OCI-LY7 (cell line): Measurements from ENCODE around the gene SPTBN4. TPM values are rescaled to one million over a fixed set of nuclear protein-coding genes. Genes with fewer than 3 reads are reported as not detected.

Source experiments
- BruUV-seq: library from RNA; stranded (reverse); fragments of 400-500 nt; replicated peaks from 2 replicates; lab custom pipeline; 2021; lab: Mats Ljungman, UMichigan
- CTCF ChIA-PET: fragments of 300-600 bp; sonication (Branson Sonifier 250); formaldehyde crosslinking; loops from one replicate; lab custom pipeline; 2022; ENCODE audit warnings: antibody characterized with exemption; ENCODE audit not compliant: unreplicated experiment; lab: Charles Lee
- POLR2A ChIA-PET: fragments of 300-600 bp; sonication (Branson Sonifier 250); formaldehyde crosslinking; loops from one replicate; lab custom pipeline; 2022; ENCODE audit warnings: antibody characterized with exemption; lab: Charles Lee
- DNase-seq: peaks from one replicate; pipeline ENCODE4 v3.0.0-alpha.2; 2015; ENCODE audit warnings: low spot score
- H2AFZ ChIP-seq: fragments of 200-600 bp; sonication (generic), shearing (Covaris generic); 2 replicates; pipeline ENCODE4 v1.6.1; 2014; ENCODE audit warnings: mild to moderate bottlenecking, antibody characterized with exemption, low read length, moderate library complexity
- H3K27ac ChIP-seq: fragments of 200-600 bp; sonication (generic); 2 replicates; pipeline ENCODE4 v1.5.1; 2014; ENCODE audit warnings: mixed run types, low read depth, mild to moderate bottlenecking, moderate library complexity, low read length, inconsistent platforms; ENCODE audit not compliant: poor library complexity, severe bottlenecking
- H3K36me3 ChIP-seq: fragments of 200-600 bp; sonication (generic); 2 replicates; pipeline ENCODE4 v1.6.1; 2014; ENCODE audit warnings: mild to moderate bottlenecking, antibody characterized with exemption, low read length, moderate library complexity, mixed read lengths; ENCODE audit not compliant: insufficient read depth
- H3K4me1 ChIP-seq: fragments of 200-600 bp; sonication (generic); 2 replicates; pipeline ENCODE4 v1.5.1; 2014; ENCODE audit warnings: mild to moderate bottlenecking, low read length; ENCODE audit not compliant: insufficient read depth, poor library complexity, severe bottlenecking
- H3K4me2 ChIP-seq: fragments of 200-600 bp; sonication (generic); 2 replicates; pipeline ENCODE4 v1.6.1; 2014; ENCODE audit warnings: mild to moderate bottlenecking, low read length
- H3K4me3 ChIP-seq: fragments of 200-600 bp; sonication (generic); 2 replicates; pipeline ENCODE4 v1.5.1; 2014; ENCODE audit warnings: mild to moderate bottlenecking, low read depth, low read length; ENCODE audit not compliant: poor library complexity, severe bottlenecking
- H3K79me2 ChIP-seq: fragments of 200-600 bp; sonication (generic); 2 replicates; pipeline ENCODE4 v1.6.1; 2016; ENCODE audit warnings: low read depth, mild to moderate bottlenecking, low read length, moderate library complexity, mixed read lengths; ENCODE audit not compliant: insufficient read depth
- H3K9me2 ChIP-seq: fragments of 200-600 bp; sonication (generic); 2 replicates; pipeline ENCODE4 v1.6.1; 2016; ENCODE audit warnings: mild to moderate bottlenecking, low read length, mixed read lengths; ENCODE audit not compliant: insufficient read depth
- H3K9me3 ChIP-seq: fragments of 200-600 bp; sonication (generic); 2 replicates; pipeline ENCODE4 v1.6.1; 2014; ENCODE audit warnings: mild to moderate bottlenecking, mixed run types, low read length, mixed read lengths
- H4K20me1 ChIP-seq: fragments of 200-600 bp; sonication (generic); 2 replicates; pipeline ENCODE4 v1.6.1; 2014; ENCODE audit warnings: mild to moderate bottlenecking, antibody characterized with exemption, low read length, moderate library complexity, mixed read lengths; ENCODE audit not compliant: insufficient read depth
- CTCF ChIP-seq: fragments of 200-600 bp; sonication (generic); conservative IDR thresholded peaks from 2 replicates; pipeline ENCODE4 v1.5.1; 2014; ENCODE audit warnings: mild to moderate bottlenecking, antibody characterized with exemption, low read length, moderate library complexity, mixed read lengths
- EZH2phosphoT487 ChIP-seq: fragments of 200-600 bp; sonication (generic); IDR thresholded peaks from 2 replicates; pipeline ENCODE4 v1.6.1; 2018; ENCODE audit warnings: low read depth, borderline replicate concordance, mild to moderate bottlenecking, mixed run types, antibody characterized with exemption, low read length, moderate library complexity, mixed read lengths
- intact Hi-C: fragments of 100-400 bp; cut with micrococcal nuclease; formaldehyde crosslinking; loops from one replicate; pipeline ENCODE4 v1.10.0; 2022; ENCODE audit not compliant: unreplicated experiment
- total RNA-seq, 2 experiments: library from RNA; depleted of rRNA in 1 of 2; stranded (reverse); fragments of >200 nt in 1 of 2; shearing (Covaris generic) in 1 of 2; gene quantifications; 2 replicates each; pipeline ENCODE4 v1.2.3, GENCODE V29; 2014 to 2022

SPTBN4 gene
- total RNA-seq, 2 experiments from 2014 or later, result 4.1 to 6.3 TPM

- no peaks in the 10 kb centered on the region for H4K20me1 ChIP-seq
- BruUV-seq, result no TSS peak
- H3K27ac ChIP-seq, result no peak overlapping the region
- TF ChIP-seq EZH2phosphoT487 (no peak), CTCF (no peak)
- H3K4me1 ChIP-seq, result peaks cover 23% of the 10 kb centered on the region
- no peak overlapping the region for H3K4me2 ChIP-seq
- H3K9me2 ChIP-seq, result no peaks in the 10 kb centered on the region
- H3K9me3 ChIP-seq, result no peaks in the 10 kb centered on the region
- CTCF ChIA-PET, result interaction anchor here (0.5 kb wide), 1 partner anchor 10 kb away, joined by 3 read pairs; no protein-coding TSS in a partner anchor
- H3K36me3 ChIP-seq, result peaks cover 10% of the 10 kb centered on the region; the same call in 1 of the 2 replicates
- DNase-seq, result no peak
- POLR2A ChIA-PET, result no interaction called here
- no peak overlapping the region for H2AFZ ChIP-seq
- intact Hi-C loops, result loop anchor here (2.0 to 10.0 kb wide), 2 partner anchors 43 to 137 kb away; partner anchors contain the start of genes AKT2 and BLVRB
- no peak overlapping the region for H3K4me3 ChIP-seq
- peaks cover 11% of the 10 kb centered on the region; the same call in 1 of the 2 replicates for H3K79me2 ChIP-seq
These were observed 44.6 kb upstream of the SPTBN4 start for GRCh38 chr19:40421993-40422747.

- CTCF ChIA-PET, result interaction anchor here (0.5 kb wide), 1 partner anchor 9 kb away, joined by 3 read pairs; no protein-coding TSS in a partner anchor
- POLR2A ChIA-PET, result interaction anchor here (2.2 kb wide), 1 partner anchor 20 kb away, joined by 8 read pairs; no protein-coding TSS in a partner anchor
- intact Hi-C loops, result loop anchor here (10.0 kb wide), 1 partner anchor 138 kb away; the partner anchor contains the start of gene AKT2
- Histone ChIP-seq H3K27ac (no peak overlapping the region), H3K9me3 (no peaks in the 10 kb centered on the region), H3K9me2 (no peaks in the 10 kb centered on the region), H3K79me2 (peaks cover 11% of the 10 kb centered on the region; the same call in 1 of the 2 replicates), H4K20me1 (no peaks in the 10 kb centered on the region), H3K4me1 (peaks cover 20% of the 10 kb centered on the region), H3K4me3 (no peak overlapping the region), H2AFZ (no peak overlapping the region), H3K4me2 (no peak overlapping the region), H3K36me3 (peaks cover 10% of the 10 kb centered on the region; the same call in 1 of the 2 replicates)
- no peak for DNase-seq
- TF ChIP-seq EZH2phosphoT487, result no peak
- BruUV-seq, result no TSS peak
These were observed 43.8 kb upstream of the SPTBN4 start for GRCh38 chr19:40422748-40423566.

- H3K4me3 ChIP-seq, result no peak overlapping the region
- no peaks in the 10 kb centered on the region for H4K20me1 ChIP-seq
- peaks cover 10% of the 10 kb centered on the region; the same call in 1 of the 2 replicates for H3K36me3 ChIP-seq
- DNase-seq, result no peak
- CTCF ChIA-PET, result interaction anchor here (1.8 kb wide), 1 partner anchor 13 kb away, joined by 5 read pairs; no protein-coding TSS in a partner anchor
- intact Hi-C loops, result loop anchor here (10.0 kb wide), 1 partner anchor 139 kb away; the partner anchor contains the start of gene AKT2
- TF ChIP-seq EZH2phosphoT487, result no peak
- no peak for TF ChIP-seq CTCF
- H3K4me2 ChIP-seq, result no peak overlapping the region
- no peak overlapping the region for H3K27ac ChIP-seq
- no TSS peak for BruUV-seq
- H3K79me2 ChIP-seq, result peaks cover 11% of the 10 kb centered on the region; the same call in 1 of the 2 replicates
- peaks cover 20% of the 10 kb centered on the region for H3K4me1 ChIP-seq
- H3K9me2 ChIP-seq, result no peaks in the 10 kb centered on the region
- H2AFZ ChIP-seq, result no peak overlapping the region
- POLR2A ChIA-PET, result interaction anchor here (1.1 to 2.2 kb wide), 2 partner anchors 12 to 19 kb away, joined by 7 to 8 read pairs; no protein-coding TSS in a partner anchor
- no peaks in the 10 kb centered on the region for H3K9me3 ChIP-seq
These were observed 42.9 kb upstream of the SPTBN4 start for GRCh38 chr19:40423938-40424337.
